Omental fat pad (tissue), 4 donors: Measurements from ENCODE around the gene HASPIN. TPM values are rescaled to one million over a fixed set of nuclear protein-coding genes. Genes with fewer than 3 reads are reported as not detected.

Experiments used
- ATAC-seq: fragments of 150-250 bp; one replicate; pipeline ENCODE4 v1.9.1; 2016; ENCODE audit warnings: mild to moderate bottlenecking, moderate library complexity; ENCODE audit not compliant: low FRiP score
- DNase-seq: peaks from one replicate; pipeline ENCODE4 v3.0.0-alpha.2; 2019; ENCODE audit warnings: low spot score
- total RNA-seq, 4 donors: library from RNA; depleted of rRNA; stranded (reverse); fragments of >200 nt; gene quantifications; one replicate each; pipeline ENCODE4 v1.1.0, GENCODE V29; 2016
- TF ChIP-seq, protein P1 (sequence below), 3 donors: fragments of 450-650 bp; IDR thresholded peaks; one replicate each; pipeline ENCODE4 v1.5.1; 2016 to 2017; ENCODE audit warnings: antibody characterized with exemption in 3 of 3, mild to moderate bottlenecking in 3 of 3, moderate library complexity in 2 of 3

Gene HASPIN
- total RNA-seq, 4 donors from 2014 or later: 0.19 to 0.69 (median 0.24) TPM; not detected in 1

DNA sequence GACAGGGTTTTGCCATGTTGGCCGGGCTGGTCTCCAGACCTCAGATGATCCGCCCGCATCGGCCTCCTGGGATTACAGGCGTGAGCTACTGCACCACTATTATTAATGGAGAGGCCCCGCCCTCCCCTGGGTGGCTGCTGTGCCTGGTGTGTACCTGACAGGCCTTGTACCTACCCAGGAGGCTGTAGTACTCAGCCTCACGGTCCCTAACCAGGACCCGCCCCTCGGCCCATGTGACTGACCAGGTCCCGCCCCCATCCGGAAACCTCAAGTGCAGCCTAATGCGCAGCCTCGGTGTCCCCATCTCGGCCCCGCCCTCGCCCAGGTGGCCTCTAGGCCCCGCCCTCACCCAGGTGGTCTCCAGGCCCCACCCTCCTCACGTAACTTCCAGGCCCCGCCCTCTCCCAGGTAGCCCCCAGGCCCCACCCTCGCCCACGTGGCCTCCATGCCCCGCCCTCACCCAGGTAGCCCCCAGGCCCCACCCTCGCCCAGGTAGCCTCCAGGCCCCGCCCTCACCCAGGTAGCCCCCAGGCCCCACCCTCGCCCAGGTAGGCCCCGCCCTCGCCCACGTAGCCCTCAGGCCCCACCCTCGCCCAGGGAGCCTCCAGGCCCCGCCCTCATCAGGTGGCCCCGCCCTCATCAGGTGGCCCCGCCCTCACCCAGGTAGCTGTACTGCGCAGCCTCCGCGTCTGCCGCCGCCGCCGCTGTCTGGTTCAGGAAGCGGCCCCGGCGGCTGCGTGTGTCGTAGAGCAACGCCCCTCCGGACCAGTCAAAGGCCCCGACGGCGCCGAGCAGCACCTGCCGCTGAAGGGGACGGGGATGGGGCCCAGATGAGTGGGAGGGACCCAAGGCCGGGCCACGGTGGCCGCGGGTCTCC is 31.0 kb downstream of the HASPIN start:
- ATAC-seq: no peak
- TF ChIP-seq, protein P1, sequence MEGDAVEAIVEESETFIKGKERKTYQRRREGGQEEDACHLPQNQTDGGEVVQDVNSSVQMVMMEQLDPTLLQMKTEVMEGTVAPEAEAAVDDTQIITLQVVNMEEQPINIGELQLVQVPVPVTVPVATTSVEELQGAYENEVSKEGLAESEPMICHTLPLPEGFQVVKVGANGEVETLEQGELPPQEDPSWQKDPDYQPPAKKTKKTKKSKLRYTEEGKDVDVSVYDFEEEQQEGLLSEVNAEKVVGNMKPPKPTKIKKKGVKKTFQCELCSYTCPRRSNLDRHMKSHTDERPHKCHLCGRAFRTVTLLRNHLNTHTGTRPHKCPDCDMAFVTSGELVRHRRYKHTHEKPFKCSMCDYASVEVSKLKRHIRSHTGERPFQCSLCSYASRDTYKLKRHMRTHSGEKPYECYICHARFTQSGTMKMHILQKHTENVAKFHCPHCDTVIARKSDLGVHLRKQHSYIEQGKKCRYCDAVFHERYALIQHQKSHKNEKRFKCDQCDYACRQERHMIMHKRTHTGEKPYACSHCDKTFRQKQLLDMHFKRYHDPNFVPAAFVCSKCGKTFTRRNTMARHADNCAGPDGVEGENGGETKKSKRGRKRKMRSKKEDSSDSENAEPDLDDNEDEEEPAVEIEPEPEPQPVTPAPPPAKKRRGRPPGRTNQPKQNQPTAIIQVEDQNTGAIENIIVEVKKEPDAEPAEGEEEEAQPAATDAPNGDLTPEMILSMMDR (IDR thresholded peaks at IDR 0.05): no peak
- DNase-seq: no peak

DNA sequence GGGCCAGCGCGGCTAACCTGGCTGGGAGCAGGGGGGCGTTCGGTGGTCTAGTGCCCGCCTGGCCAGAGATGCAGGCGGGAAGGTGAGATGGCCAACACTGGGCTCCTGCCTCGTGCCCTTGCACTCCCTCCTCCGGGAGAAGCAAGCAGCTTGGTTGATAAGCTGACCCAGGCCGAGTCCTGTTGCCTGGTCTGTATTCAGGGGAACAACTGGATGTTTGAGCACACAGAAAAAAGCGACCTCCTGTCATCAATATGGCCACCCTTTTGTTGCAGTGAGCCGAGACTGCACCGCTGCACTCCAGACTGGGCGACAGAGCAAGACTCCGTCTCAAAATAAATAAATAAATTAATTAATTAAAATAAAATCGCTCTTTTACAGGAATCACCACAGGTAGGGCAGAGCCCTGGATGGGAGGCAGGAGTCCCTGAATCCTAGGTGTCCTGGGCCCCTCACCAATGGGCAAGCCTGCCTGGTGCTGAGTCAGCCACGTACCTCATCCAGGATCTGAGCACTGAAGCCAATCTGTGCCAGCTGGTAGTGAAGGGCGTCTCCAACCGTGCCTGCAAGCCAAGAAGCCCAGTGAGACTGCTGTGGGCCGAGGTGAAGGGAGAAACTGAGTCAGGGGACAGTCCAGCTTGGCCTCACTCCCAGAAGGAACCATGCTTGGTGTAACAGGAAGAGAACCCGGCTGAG is 31.8 kb downstream of the HASPIN start:
- TF ChIP-seq, protein P1 (IDR thresholded peaks at IDR 0.05): no peak
- DNase-seq (no peak), ATAC-seq (no peak)

DNA sequence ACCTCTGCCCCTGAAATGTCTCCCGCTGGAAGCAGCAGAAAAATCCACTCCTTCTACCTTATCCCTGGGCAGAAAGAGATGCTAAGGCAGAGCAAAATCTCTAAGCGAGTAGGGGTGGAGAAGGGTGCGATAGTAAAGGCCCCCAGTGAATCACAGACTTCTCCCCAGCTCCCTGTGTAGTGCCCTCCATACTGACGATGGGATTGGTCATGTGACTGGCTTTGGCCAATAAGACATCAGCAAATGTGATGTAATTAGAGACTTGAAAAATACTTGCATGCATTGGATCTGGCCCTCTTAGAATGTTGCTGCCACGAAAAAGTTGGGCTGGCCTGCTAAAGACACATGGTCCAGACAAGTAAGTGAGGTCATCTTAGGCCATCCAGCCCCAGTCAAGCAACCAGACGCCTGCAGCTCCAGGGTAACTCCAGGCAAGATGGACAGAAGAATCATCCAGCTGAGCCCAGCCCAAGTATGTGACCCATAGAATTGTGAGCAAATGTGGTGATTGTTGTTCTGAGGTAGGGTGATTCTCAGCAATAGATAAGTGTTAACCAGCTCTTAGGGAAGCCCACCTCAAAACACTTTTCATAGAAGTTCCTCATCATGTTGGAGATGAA is 36.0 kb downstream of the HASPIN start:
- DNase-seq (no peak), ATAC-seq (no peak)
- TF ChIP-seq, protein P1 (IDR thresholded peaks at IDR 0.05): no peak

DNA sequence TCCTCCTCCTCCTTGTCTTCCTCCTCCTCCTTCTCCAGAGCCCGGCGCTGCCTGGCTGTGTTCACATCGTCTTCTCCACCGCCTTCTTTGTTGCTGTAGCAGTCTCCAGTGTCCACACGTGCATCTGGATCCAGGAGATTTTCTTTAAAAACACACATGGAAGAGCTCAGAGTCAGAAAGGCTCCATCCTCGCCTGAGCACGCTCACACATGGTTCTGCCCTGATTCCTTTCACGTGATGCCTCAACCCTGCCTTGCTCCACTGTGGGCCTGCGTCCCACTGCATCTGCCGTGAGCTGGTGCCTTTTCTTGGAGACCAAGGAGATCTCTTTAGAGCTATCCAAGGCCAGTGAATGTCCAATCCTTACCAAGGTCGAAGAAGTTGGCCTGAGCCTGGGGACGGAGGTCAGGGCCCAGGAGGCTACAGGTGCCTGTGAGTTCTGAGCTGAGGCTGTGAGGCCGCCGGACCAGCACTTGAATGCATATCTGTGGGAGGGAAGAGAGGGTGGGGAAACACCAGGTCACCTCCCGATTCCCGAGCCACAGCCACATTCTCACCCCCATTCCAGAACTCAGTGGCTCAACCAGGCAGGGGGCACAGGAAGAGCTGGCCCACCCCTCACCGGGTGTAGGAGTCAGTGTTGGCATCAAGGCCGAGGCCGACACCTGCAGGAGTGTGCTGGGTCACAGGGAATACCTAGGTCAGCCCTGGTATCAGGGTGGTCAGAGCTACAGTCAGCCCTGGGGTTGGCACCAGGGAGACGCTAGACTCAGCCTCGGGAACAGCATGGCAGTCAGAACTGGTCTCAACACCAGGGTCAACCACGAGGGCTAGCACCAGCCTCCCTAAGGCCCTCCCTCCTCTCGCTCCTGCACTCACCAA is 37.6 kb downstream of the HASPIN start:
- no peak for DNase-seq
- TF ChIP-seq, protein P1 (IDR thresholded peaks at IDR 0.05): no peak
- no peak for ATAC-seq

DNA sequence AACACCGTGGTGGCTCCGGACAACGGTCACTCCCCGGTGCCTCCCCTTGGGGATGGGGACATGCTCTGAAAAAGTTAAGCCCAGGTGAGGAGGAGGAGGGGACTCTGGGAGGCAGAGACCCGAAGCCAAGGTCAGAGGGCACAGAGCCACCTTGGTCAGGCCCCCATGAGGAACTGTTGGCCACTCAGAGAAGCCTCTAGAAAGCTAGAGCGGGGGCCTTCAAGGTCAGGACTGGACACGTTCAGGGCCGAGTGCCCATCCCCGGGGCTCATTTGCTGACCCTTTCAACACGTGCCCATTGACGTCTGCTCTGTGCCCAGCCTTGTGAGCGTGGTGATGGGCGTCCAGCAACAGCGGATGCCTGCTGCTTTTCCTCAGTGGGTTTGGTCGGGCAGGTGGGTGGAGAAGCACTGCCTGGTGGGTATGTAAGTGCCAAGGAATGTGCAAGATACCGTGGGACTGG is 38.2 kb downstream of the HASPIN start:
- DNase-seq (no peak), ATAC-seq (no peak)
- TF ChIP-seq, protein P1 (IDR thresholded peaks at IDR 0.05): no peak
